Epidermal melanocyte (primary cell): ENCODE results near the gene ZNF165.
A peak's percentile ranks its signal among the peaks of the same experiment; 100 is the strongest.
"Not testable (repeated sequence)": the region's sequence is repeated elsewhere in the genome, so short reads cannot be mapped to it uniquely, and the experiment has no call there.

Experiments used
- DNase-seq: peaks from one replicate; pipeline ENCODE4 v3.0.0; 2011; ENCODE audit warnings: low spot score; ENCODE audit not compliant: insufficient read length

Gene ZNF165

DNA sequence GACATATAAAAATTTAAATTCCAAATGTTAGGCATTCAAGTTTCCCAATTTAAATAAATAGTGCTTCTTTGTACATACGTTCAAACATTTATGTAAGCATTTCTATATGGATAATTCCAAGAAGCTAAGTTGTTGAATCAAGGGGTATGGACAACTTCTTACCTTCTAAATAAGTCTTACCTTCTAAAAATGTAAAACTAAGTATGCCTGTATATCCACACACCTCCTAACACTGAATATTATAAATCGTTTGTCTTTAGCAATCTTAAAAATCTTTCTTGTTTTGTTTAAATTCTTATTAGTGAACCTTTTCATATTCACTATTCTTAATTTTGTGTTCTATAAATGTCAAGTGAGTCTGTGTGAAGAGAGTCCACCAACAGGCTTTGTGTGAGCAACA lies 41.5 kb downstream of the ZNF165 start:
- no peak for DNase-seq

GRCh38 chr6:28122283-28122682 lies 41.9 kb downstream of the ZNF165 start:
- DNase-seq = not testable (repeated sequence)

DNA sequence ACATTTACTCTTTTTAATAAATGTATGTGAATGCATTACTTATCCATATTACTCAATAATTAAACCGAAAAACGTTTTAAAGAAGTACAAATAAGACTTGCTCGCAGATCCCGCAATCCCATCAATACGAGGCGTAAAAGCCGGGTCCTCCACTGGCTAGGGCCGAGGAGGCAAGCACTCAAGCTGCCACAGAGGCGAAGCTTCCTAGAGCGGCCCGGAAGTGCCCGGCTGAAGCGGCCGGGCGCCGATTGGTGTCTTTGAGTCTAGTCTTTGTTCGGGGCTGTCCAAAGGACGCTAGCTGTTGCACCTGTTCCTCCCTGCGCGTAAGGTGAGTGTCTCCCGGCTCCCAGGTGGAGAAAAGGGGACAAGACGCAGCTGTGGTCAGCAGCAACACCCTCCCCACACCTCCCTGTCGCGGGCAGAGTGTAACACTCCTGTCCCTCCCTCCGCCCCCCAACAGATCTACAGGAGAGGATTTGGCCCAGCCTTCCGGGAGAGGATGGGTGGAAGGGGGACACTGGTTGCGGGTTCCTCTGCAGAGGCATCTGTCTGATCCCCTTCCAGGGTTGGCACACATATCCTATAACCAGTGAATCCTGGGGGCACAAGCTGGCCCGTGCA lies 44.1 kb downstream of the ZNF165 start, which contains the start of gene ZSCAN16:
ZSCAN16 (plus strand) TSS at position 260 of the 621 bp plus-strand sequence. CDS start 835 bp downstream, outside the sequence.
- DNase-seq = peak; percentile 83

DNA sequence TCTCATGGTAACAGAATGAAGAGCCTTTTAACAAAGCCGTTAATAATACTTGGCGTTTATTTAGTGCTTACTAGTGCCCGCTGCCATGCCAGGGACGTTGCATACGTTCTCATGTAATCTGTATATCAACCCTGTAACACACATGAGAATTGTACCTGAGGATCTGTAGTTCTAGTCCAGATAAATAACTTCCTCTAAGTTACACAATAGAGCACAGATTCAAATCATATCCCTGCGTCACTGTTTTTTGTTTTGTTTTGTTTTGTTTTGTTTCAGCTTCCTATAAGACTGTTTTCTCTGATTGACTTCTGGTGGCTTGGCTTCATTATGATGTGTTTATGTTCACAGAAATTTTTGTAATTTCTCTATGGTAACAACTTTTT lies 44.6 kb downstream of the ZNF165 start:
- no peak for DNase-seq

DNA sequence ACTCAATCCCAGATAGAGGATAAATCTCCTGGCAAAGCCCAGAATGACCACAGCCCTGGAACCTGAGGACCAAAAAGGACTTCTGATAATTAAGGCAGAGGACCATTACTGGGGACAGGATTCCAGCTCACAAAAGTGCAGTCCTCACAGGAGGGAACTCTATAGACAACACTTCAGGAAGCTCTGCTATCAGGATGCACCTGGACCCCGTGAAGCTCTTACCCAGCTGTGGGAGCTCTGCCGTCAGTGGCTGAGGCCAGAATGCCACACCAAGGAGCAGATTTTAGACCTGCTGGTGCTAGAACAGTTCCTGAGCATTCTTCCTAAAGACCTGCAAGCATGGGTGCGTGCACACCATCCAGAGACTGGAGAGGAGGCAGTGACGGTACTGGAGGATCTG lies 45.0 kb downstream of the ZNF165 start:
- no peak for DNase-seq

DNA sequence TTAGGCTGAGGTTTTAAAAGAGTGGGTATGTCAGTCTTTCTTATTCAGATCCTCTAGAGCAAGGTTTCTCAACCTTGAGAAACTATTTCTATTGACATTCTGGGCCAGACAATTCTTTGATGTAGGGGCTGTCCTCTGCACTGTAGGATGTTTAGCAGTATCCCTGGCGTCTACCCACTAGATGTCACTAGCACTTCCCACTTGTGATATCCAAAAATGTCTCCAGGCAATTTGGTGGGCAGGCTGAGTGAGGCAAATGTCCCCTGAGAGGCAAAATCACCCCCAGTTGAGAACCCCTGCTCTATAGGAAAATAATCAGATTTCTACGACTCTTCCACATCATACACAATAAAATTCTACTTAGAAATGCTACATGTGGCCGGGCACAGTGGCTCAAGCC lies 53.6 kb downstream of the ZNF165 start:
- no peak for DNase-seq

DNA sequence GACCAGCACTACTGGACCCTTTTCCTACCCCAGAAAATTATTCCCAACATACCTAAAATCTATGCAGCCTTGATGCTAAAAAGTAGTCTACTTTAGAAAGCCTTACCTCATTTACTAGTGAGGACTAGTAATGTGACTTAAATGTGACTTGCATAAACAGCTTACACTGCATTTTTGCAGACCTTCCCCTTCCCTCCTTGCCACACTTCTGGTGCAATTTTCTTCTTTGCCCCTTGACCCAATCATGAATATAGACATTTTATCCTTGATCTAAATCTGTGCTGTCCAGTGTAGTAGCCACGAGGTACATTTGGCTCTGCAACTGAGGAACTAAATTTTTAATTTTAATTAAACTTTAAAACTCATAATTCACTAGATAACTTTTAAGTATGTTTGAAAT lies 54.3 kb downstream of the ZNF165 start:
- DNase-seq = no peak

DNA sequence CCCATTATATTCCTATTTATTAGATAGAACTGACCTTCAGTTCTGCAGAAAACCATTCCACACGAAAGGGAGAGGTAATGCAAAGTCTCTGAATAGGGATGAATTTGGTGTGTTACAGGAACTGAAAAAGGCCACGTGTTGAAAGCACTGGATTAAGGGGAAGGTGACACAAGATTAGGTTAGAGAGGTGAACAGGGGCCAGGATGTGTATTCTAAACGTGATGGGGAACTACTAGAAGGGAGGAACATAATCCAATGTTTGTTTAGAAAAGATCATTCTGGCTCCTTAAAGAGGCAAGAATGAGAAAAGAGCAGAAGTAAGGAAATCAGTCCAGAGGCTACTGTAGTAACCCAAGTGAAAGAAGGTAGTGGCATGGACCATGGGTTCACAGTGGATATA lies 55.0 kb downstream of the ZNF165 start:
- DNase-seq = no peak

- peak; percentile 36 for DNase-seq
Observed at GRCh38 chr6:28136585-28137504, 56.5 kb downstream of the ZNF165 start.

- DNase-seq = no peak
Observed at GRCh38 chr6:28137505-28137981, 57.2 kb downstream of the ZNF165 start.
